HepG2 (cell line): ENCODE results near the gene DLG1.

ENCODE experiments used
- SP1 ChIP-seq, 2 experiments: fragments of 450-650 bp in 1 of 2; sonication (generic) in 1 of 2; formaldehyde crosslinking in 1 of 2; IDR thresholded peaks; 2 replicates each; pipeline versions ENCODE4 v1.4.0 to v1.6.1; 2016 to 2020; ENCODE audit warnings: missing genetic modification reagents in 1 of 2
- ZNF24 ChIP-seq: fragments of 450-650 bp; IDR thresholded peaks from 2 replicates; pipeline ENCODE4 v1.6.1; 2017; ENCODE audit warnings: antibody characterized with exemption, mild to moderate bottlenecking
- TF ChIP-seq, protein P1 (sequence below): sonication (generic); formaldehyde crosslinking; IDR thresholded peaks from 2 replicates; pipeline ENCODE4 v1.4.0; 2020; ENCODE audit warnings: missing genetic modification reagents
- TF ChIP-seq, protein P2 (sequence below), 2 experiments: sonication (generic) in 1 of 2; formaldehyde crosslinking in 1 of 2; IDR thresholded peaks; 2 replicates each; pipeline versions ENCODE4 v1.4.0 to v1.6.1; 2018 to 2020; ENCODE audit warnings: missing genetic modification reagents in 2 of 2, borderline replicate concordance in 1 of 2, low read depth in 1 of 2, mild to moderate bottlenecking in 1 of 2, missing biosample characterization in 1 of 2

DNA sequence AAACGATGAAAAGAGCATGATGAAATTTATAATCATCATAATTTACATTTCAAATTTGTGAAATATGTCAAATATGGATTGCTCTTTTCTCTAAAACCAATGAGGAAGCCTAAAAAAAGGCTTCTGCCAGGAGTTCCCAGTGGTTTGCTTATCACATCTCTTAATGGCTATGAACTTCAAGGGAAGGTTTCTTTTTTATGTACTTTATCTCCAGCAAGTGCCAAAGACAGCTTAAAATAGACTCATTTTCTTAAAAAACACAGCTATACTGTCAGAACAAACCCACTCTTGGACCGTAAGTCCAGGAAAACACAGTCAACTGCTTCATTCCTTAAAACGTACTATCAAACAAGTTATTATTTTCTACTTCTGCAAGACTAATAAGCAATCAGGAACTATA is 80.2 kb downstream of the DLG1 start:
- TF ChIP-seq, protein P1, sequence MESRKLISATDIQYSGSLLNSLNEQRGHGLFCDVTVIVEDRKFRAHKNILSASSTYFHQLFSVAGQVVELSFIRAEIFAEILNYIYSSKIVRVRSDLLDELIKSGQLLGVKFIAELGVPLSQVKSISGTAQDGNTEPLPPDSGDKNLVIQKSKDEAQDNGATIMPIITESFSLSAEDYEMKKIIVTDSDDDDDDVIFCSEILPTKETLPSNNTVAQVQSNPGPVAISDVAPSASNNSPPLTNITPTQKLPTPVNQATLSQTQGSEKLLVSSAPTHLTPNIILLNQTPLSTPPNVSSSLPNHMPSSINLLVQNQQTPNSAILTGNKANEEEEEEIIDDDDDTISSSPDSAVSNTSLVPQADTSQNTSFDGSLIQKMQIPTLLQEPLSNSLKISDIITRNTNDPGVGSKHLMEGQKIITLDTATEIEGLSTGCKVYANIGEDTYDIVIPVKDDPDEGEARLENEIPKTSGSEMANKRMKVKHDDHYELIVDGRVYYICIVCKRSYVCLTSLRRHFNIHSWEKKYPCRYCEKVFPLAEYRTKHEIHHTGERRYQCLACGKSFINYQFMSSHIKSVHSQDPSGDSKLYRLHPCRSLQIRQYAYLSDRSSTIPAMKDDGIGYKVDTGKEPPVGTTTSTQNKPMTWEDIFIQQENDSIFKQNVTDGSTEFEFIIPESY = no peak
- TF ChIP-seq ZNF24 = no peak
- TF ChIP-seq, protein P2, sequence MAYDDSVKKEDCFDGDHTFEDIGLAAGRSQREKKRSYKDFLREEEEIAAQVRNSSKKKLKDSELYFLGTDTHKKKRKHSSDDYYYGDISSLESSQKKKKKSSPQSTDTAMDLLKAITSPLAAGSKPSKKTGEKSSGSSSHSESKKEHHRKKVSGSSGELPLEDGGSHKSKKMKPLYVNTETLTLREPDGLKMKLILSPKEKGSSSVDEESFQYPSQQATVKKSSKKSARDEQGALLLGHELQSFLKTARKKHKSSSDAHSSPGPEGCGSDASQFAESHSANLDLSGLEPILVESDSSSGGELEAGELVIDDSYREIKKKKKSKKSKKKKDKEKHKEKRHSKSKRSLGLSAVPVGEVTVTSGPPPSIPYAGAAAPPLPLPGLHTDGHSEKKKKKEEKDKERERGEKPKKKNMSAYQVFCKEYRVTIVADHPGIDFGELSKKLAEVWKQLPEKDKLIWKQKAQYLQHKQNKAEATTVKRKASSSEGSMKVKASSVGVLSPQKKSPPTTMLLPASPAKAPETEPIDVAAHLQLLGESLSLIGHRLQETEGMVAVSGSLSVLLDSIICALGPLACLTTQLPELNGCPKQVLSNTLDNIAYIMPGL (CRISPR knock-in tag; IDR thresholded peaks at IDR 0.05; ENCODE audit: borderline replicate concordance in 1 of 2, low read depth in 1 of 2) = no peak
- no peak for TF ChIP-seq SP1 (IDR thresholded peaks at IDR 0.05)
- no peak for TF ChIP-seq SP1 (CRISPR knock-in tag; IDR thresholded peaks at IDR 0.05)
